Cortex of kidney (tissue), 1 donor: ENCODE data around the gene ZC3H13.

Experiments
- DNase-seq: peaks from one replicate; lab custom pipeline; 2025; lab: John Stamatoyannopoulos, UW

Gene ZC3H13

GRCh38 chr13:45934283-45934682 lies 118.3 kb downstream of the ZC3H13 start:
- DNase-seq: no peak

- no peak for DNase-seq
Observed at GRCh38 chr13:45933203-45933908, 119.2 kb downstream of the ZC3H13 start.

DNA sequence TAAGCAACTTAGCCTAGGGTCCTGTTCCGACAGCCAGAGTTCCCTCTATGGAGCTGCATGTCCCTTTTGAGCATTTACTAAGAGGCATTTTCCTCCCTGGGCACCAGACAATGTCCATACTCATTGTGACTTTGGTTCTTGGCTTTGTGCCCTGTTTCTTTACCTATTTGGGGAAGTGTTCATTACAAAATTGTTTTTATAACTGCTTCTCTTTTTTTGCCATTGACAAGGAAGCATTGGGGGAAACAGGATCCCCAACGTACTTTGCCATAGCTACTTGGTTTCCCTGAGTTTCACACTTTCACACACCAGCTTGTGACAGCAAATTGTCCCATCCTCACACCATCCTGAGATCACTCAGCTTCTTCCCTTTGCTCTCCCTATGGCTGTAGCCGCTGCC lies 119.9 kb downstream of the ZC3H13 start:
- no peak for DNase-seq

DNA sequence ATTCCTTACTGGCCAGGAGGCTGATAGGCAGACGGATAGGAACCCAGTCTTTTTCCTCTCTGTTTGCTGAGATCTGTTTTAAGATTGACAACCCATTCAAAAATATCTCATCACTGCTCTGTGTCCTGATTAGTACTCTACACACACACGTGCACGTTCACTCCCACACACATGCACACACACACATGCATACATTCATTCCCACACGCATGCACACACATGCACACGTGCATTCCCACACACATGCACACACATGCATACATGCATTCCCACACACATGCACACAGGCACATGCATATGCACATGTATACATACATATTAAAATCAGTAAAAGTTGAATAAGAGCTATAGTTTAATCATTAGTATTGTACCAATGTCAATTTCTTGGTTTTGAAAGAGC lies 120.4 kb downstream of the ZC3H13 start:
- no peak for DNase-seq

GRCh38 chr13:45931211-45931610 lies 121.3 kb downstream of the ZC3H13 start:
- DNase-seq: no peak

- no peak for DNase-seq
Observed at GRCh38 chr13:45930177-45930576, 122.4 kb downstream of the ZC3H13 start.

DNA sequence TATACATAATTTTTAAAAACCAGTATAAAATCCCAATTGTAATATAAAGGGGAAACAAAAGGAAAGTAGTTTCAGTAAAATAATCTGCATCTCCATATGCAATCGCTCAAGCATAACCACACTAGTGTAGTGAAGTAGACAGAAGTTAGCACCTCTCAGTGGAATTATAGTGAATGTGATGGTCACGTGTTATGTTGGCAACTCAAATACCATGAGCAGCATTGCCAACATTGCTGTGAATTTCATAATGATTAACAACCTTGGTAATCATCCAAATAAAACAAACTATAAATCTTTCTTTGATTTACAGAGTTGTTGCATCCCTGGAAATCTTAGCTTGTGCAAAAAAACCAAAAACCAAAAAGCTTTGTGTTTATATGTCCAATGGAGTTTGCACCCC lies 123.7 kb downstream of the ZC3H13 start:
- DNase-seq: no peak

- DNase-seq: no peak
Observed at GRCh38 chr13:45928176-45928575, 124.4 kb downstream of the ZC3H13 start.

- DNase-seq: no peak
Observed at GRCh38 chr13:45926741-45927140, 125.8 kb downstream of the ZC3H13 start.

GRCh38 chr13:45925151-45925550 lies 127.4 kb downstream of the ZC3H13 start:
- DNase-seq: no peak

GRCh38 chr13:45921162-45921736 lies 131.3 kb downstream of the ZC3H13 start:
- no peak for DNase-seq

DNA sequence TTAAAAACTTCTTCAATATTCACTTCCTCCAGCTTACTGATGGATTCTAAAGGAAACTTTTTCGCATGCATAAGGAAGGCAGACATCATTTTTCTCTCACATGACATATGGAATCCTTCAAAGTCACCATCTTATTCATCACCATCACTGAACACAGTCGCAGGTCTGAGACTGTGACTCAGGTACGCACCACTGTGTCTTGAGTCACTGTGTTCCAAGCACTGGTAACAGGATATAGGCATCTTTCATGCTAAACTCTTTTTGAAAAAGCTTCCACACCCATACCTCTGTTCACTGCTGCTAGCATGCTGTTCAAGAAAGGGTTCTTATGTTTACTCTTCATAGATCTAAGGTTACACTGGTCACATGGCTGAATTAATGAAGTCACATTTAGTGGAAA lies 133.9 kb downstream of the ZC3H13 start:
- DNase-seq: no peak

- no peak for DNase-seq
Observed at GRCh38 chr13:45917019-45917418, 135.5 kb downstream of the ZC3H13 start.

DNA sequence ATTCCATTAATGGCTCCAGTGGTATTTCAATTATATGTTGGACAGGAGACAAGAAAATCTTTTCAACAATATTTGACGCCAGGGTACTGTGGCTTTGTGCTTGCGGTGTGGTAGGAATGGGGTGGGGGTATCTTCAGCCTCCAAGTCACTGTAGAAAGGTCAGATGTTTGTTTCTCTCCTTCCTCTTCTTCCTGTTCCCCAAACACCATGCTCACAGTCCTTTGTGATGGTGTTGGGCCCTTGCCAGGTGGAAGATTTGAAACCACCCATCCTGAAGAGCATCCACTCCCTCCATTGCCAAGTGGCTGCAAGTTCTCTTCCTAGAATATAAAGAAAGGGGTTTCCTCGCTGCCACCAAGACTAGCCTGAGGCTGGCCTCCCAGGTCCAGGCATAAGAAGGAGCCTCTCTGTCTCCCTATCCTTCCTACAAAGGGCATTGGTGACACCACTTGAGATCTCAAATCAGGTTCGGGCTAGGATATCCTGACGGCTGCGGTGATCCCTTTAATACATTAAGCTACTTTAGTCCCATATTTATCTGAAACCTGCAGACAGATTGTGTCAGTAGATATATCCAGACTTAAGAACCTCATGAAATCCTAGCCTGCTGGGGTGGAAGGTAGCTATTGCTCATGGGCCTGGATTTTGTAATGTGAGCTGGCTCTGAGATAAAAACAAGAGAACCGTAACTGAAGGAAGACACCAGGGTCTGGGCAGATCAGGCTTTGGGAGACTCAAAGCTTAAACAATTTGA lies 136.7 kb downstream of the ZC3H13 start:
- DNase-seq: no peak

DNA sequence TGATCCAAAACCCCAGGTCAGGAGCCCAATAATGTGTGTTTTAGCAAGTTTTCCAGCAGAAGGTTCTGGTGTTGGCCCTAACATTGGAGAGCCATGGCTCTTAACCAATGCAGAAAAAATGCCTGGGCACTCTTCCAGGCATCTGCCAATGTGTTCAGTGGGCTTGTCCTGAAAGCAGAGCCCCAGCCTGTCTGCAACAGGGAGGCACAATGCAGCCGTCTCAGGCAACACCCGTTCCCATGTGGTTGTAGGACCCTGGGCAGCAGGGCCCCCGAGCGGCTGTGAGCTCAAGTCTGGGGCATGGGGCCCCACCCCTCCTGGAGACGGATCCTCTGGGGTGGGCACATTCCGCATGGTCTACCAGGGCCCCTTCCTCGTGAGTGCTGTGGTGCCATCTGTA lies 142.9 kb downstream of the ZC3H13 start:
- DNase-seq: no peak

GRCh38 chr13:45909089-45909488 lies 143.5 kb downstream of the ZC3H13 start:
- no peak for DNase-seq

DNA sequence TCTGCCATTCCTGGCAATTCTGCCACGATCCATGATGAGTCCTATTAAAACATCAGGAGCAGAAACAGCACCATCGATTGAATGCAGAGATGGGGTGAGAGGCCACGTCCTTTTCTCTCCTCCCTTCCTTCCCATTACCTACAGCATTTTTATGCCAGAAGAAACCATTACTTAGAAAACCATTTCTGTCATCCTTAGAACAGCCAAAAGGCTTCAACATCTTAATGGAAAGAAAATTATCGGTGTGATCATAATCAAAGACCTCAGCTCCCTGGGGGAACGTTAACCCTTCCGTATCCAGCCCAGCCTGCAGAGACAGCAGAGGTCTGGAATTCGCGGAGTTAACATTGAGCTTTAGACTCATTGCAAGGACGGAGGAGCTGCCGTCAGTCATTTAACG lies 145.0 kb downstream of the ZC3H13 start:
- DNase-seq: no peak
